GM12864 (cell line): ENCODE measurements around the gene SGK1.
"Not testable (repeated sequence)": the region's sequence is repeated elsewhere in the genome, so short reads cannot be mapped to it uniquely, and the experiment has no call there.

ENCODE experiments used
- DNase-seq: peaks from one replicate; pipeline ENCODE4 v3.0.0-alpha.2; 2011; ENCODE audit warnings: low read depth
- H3K4me3 ChIP-seq: 2 replicates; pipeline ENCODE4 v1.5.1; 2011; ENCODE audit warnings: mild to moderate bottlenecking, low read depth, low read length, control low read depth
- TF ChIP-seq, protein P1 (sequence below): IDR thresholded peaks from 2 replicates; pipeline ENCODE4 v1.5.1; 2011; ENCODE audit warnings: low read depth, mild to moderate bottlenecking, moderate library complexity, low read length, control low read depth, inconsistent platforms; ENCODE audit errors: missing control alignments

The SGK1 gene

DNA sequence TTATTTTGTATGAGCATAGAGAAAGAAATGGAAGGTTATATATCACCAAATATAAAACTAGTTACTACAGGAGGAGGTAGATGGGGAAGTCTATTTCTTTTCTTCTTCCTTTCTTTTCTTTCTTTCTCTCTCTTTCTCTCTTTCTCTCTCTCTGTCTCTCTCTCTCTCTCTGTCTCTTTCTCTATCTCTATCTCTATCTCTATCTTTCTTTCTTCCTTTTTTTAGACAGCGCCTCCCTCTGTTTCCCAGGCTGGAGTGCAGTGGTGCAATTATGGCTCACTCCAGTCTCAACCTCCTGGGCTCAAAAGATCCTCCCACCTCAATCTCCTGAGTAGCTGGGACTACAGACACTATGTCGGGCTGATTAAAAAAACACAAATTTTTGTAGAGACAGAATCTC lies 10.2 kb upstream of the SGK1 start:
- TF ChIP-seq, protein P1, sequence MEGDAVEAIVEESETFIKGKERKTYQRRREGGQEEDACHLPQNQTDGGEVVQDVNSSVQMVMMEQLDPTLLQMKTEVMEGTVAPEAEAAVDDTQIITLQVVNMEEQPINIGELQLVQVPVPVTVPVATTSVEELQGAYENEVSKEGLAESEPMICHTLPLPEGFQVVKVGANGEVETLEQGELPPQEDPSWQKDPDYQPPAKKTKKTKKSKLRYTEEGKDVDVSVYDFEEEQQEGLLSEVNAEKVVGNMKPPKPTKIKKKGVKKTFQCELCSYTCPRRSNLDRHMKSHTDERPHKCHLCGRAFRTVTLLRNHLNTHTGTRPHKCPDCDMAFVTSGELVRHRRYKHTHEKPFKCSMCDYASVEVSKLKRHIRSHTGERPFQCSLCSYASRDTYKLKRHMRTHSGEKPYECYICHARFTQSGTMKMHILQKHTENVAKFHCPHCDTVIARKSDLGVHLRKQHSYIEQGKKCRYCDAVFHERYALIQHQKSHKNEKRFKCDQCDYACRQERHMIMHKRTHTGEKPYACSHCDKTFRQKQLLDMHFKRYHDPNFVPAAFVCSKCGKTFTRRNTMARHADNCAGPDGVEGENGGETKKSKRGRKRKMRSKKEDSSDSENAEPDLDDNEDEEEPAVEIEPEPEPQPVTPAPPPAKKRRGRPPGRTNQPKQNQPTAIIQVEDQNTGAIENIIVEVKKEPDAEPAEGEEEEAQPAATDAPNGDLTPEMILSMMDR, result no peak
- DNase-seq, result no peak
- H3K4me3 ChIP-seq, result no peak overlapping the region

DNA sequence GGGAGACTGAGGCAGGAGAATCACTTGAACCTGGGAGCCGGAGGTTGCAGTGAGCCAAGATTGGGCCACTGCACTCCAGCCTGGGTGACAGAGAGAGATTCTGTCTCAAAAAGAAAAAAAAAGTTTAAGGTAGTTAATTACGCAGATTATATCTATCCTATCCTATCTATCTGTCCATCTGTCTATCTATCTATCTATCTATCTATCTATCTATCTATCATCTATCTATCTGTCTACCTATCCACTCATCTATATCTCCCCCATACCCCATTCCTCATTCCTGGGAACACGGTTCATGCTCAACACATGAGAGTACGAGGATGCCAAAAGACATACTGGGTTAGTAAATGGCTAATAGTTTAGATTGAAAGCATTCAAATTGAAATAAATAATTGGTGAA lies 8.3 kb upstream of the SGK1 start:
- not testable (repeated sequence) for DNase-seq, H3K4me3 ChIP-seq

DNA sequence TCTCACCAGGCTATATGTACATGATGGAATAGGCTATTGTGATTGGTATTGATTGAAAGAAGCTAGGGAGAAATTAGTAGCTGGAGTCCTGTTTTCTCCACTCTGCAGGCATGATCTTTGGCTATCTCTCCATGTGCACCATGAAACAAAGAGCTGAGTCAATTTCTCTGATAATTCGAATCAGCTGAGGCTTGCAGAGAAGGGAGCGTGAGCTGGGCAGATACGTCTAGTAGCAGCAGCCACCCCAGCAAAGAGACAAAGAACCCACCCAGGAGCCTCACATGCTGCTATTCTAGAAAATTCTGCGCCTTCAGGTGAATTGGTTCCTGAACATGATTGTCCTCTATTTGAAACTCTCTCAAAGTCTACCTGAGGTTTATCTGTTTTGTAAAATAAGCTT lies 6.9 kb upstream of the SGK1 start:
- DNase-seq, result no peak
- TF ChIP-seq, protein P1, result no peak
- H3K4me3 ChIP-seq, result no peak overlapping the region

DNA sequence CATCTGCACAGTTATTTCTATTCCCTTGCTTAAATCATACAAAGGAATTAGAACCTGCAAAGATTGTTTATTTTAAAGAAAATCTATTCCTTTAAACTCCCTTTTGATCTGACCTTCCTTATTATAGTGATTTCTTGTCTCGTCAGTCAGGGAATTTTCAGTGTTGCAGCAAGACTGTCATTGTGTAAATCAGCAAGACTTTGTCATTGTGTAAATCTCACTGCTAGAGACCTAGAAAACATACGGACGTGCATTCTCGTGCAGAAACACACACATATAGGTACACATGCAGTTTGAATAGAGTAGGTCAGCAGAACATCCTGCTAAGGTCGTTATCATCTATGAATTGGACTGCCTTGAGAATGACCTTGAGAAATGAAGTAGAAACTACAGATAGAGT lies 6.2 kb upstream of the SGK1 start:
- no peak overlapping the region for H3K4me3 ChIP-seq
- DNase-seq, result no peak
- TF ChIP-seq, protein P1, result no peak

DNA sequence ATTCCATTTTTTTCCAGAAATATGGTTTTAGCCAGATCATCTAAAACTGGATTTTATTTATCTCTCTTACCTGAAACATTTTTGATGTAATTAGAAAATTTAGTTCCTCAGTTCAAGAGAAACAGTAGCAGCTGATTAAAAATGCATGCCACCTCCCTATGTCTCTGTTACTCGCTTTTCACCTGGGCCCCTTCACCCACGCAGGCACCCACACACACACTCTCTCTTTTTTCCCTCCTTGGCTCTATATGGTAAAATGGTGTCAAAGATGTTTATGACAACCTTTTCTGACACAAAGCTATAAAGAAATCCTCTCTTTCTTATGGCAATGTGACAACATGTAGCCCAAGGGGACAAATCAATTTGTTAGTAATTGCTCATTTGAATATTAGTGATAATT lies 5.8 kb upstream of the SGK1 start:
- no peak overlapping the region for H3K4me3 ChIP-seq
- DNase-seq, result no peak
- TF ChIP-seq, protein P1, result no peak

DNA sequence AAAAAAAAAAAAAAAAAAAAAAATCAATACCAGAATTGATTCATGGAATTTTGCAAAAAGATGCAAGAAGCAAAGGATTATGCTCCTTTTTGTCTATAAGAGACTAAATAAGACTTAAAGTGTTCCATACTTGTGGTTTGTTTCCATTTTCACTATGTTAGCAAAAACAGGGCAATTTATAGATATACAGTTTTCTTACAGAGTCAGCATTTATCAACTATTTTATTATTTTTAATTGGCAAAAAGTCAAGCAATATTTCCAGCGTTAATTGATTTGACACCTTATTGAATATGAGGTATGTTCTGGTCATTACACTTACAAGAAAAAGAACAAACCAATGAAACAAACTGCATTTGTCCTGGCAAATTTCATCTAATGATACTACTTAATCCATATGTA lies 5.4 kb upstream of the SGK1 start:
- H3K4me3 ChIP-seq, result no peak overlapping the region
- DNase-seq, result no peak
- TF ChIP-seq, protein P1, result no peak

DNA sequence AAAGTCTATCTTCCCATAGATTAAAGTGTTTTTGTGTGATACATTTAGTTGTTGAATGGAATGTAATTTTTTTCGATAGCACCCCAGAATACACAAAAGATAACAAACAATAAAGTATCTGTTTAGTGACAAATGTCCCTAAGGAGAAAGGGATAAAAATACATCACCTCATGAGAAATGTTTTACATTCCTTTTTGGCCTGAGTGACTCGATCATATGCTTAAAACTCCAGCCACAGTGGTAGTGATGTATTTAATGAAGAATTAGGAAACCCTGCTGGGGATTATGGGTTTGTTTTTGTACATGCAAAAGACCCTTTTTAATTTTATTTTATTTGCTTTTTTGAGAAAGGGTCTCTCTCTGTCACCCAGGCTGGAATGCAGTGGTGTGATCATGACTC lies 4.3 kb upstream of the SGK1 start:
- TF ChIP-seq, protein P1, result no peak
- H3K4me3 ChIP-seq, result no peak overlapping the region
- DNase-seq, result no peak

DNA sequence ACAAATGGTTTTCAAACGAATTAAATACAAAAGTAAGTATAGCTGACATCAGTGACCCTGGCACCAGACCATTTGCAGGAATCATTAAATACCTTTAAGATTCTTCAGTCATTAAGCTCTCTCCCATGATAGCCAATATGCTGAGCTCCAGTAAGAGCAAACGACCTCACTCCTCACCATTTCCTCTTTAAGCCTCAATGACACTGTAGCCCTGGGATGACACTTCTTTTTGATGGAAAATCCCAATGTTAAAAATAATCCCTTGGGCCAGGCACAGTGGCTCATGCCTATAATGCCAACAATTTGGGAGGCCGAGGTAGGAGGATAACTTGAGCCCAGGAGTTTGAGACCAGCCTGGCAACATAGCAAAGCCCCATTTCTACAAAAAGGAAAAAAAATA lies 3.3 kb upstream of the SGK1 start:
- TF ChIP-seq, protein P1, result no peak
- no peak overlapping the region for H3K4me3 ChIP-seq
- DNase-seq, result no peak

DNA sequence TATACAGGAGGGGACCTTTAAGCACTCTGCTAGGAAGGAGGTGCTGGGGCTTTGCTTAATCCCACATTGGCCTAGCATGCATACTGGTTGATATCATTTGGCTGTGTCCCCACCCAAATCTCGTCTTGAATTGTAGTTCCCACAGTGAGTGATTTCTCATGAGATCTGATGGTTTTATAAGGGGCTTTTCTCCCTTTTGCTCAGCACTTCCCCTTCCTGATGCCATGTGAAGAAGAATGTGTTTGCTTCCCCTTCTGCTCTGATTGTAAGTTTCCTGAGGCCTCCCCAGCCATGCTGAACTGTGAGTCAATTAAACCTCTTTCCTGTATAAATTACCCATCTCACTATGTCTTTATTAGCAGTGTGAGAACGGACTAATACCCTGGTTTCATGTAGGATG lies 1.8 kb upstream of the SGK1 start:
- H3K4me3 ChIP-seq, DNase-seq: not testable (repeated sequence)
